ENCODE measurements around the gene KAT2B. TPM values are rescaled to one million over a fixed set of nuclear protein-coding genes. Genes with fewer than 3 reads are reported as not detected.

The KAT2B gene
- total and polyA plus RNA-seq, 12 donors: 11.4 to 104 (median 85.2) TPM

DNA sequence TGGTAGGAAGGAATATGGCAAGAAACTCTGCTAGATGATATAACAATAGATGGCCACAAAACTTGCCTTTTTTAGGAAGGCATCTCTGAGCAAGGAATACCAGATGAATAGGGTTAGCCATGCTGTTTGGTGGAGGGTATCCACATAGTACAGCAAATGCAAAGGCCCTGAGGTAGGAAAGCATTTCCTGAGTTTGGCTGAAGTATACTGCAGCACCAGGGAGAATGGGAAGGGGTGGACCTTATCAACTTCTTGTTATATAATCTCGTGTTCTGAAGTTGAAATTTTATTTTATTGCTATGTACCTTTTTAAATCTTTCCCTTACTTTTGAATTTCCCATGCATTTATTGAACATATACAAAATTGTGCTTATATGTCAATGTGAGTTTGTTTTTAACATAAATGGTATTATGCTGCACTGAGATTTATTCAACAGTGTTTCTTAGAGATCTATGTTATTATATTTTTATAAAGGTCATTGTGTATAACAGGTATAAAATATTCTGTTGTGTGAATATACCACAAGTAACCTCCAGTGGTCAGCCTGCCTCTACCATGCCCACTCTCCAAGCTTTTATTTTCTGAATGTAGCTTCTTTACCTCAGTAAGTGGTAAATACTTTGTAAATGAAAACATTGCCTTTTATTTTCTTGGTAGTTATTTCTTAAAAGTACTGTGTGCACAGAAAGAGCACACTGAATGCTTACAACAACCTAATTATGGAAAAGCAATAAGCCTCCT is 2.8 kb upstream of the KAT2B start:
- peak overlapping the region in 2 of 10 donors; percentile 99 for H3K27ac ChIP-seq
- intact Hi-C loops (cut with DNase I): loop anchor here in 6 of 10 donors (5.0 to 10.0 kb wide), 6 partner anchors 53 to 150 kb away; partner anchors contain the start of genes RAB5A (in 1 of the 6) and SGO1 (in 1 of the 6)
- TF ChIP-seq, protein P1, sequence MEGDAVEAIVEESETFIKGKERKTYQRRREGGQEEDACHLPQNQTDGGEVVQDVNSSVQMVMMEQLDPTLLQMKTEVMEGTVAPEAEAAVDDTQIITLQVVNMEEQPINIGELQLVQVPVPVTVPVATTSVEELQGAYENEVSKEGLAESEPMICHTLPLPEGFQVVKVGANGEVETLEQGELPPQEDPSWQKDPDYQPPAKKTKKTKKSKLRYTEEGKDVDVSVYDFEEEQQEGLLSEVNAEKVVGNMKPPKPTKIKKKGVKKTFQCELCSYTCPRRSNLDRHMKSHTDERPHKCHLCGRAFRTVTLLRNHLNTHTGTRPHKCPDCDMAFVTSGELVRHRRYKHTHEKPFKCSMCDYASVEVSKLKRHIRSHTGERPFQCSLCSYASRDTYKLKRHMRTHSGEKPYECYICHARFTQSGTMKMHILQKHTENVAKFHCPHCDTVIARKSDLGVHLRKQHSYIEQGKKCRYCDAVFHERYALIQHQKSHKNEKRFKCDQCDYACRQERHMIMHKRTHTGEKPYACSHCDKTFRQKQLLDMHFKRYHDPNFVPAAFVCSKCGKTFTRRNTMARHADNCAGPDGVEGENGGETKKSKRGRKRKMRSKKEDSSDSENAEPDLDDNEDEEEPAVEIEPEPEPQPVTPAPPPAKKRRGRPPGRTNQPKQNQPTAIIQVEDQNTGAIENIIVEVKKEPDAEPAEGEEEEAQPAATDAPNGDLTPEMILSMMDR (IDR thresholded peaks at IDR 0.05): peak in 4 of 9 donors; percentile 10 to 36 (median 21)
- no peaks in the 10 kb centered on the region for H3K36me3 ChIP-seq
- no peak for DNase-seq
- H3K4me1 ChIP-seq: peaks cover 3 to 27% (median 20%) of the 10 kb centered on the region in 9 donors
- 76 to 85% methylated on average over 1 of the region's 1 CpG for WGBS, 2 donors
- H3K4me3 ChIP-seq: no peak overlapping the region
- ATAC-seq: no peak
- no peaks in the 10 kb centered on the region for H3K27me3 ChIP-seq
- H3K9me3 ChIP-seq: no peaks in the 10 kb centered on the region

GRCh38 chr3:20038699-20039465 is 1.4 kb upstream of the KAT2B start:
- 17% methylated on average over 16 of the region's 16 CpGs for WGBS, 2 donors
- Histone ChIP-seq H3K36me3 (no peaks in the 10 kb centered on the region), H3K4me3 (peak overlapping the region; percentile 53 to 95 (median 84)), H3K27ac (peak overlapping the region; percentile 87 to 99 (median 98)), H3K4me1 (peaks cover 11 to 42% (median 34%) of the 10 kb centered on the region in 9 donors), H3K27me3 (no peaks in the 10 kb centered on the region), H3K9me3 (no peaks in the 10 kb centered on the region)
- DNase-seq (no peak), ATAC-seq (no peak)
- TF ChIP-seq, protein P1 (IDR thresholded peaks at IDR 0.05): no peak
- intact Hi-C loops (cut with DNase I): loop anchor here in 6 of 10 donors (1.0 to 10.0 kb wide), 8 partner anchors 54 to 152 kb away; partner anchors contain the start of genes RAB5A (in 3 of the 6) and SGO1 (in 1 of the 6)

- Histone ChIP-seq H3K27ac (peak overlapping the region; percentile 87 to 99 (median 98)), H3K27me3 (no peaks in the 10 kb centered on the region), H3K36me3 (no peaks in the 10 kb centered on the region), H3K9me3 (no peaks in the 10 kb centered on the region), H3K4me1 (peaks cover 11 to 47% (median 40%) of the 10 kb centered on the region in 9 donors), H3K4me3 (peak overlapping the region; percentile 53 to 95 (median 84))
- 1 to 2% methylated on average over 4 of the region's 4 CpGs for WGBS, 2 donors
- DNase-seq: no peak
- TF ChIP-seq, protein P1 (IDR thresholded peaks at IDR 0.05): no peak
- intact Hi-C loops (cut with DNase I): loop anchor here in 6 of 10 donors (1.0 to 10.0 kb wide), 8 partner anchors 55 to 152 kb away; partner anchors contain the start of genes RAB5A (in 3 of the 6) and SGO1 (in 1 of the 6)
- no peak for ATAC-seq
These were observed 831 bp upstream of the KAT2B start for GRCh38 chr3:20039466-20039764.

GRCh38 chr3:20040548-20041196 is 426 bp downstream of the KAT2B start:
- no peaks in the 10 kb centered on the region for H3K36me3 ChIP-seq
- TF ChIP-seq, protein P1 (IDR thresholded peaks at IDR 0.05): peak in 3 of 9 donors; percentile 11 to 40 (median 32)
- intact Hi-C loops (cut with DNase I): loop anchor here in 7 of 10 donors (2.0 to 10.0 kb wide), 7 partner anchors 42 to 153 kb away; partner anchors contain the start of genes RAB5A (in 5 of the 7) and SGO1 (in 4 of the 7)
- H3K9me3 ChIP-seq: no peaks in the 10 kb centered on the region
- no peaks in the 10 kb centered on the region for H3K27me3 ChIP-seq
- WGBS, 2 donors: 1% methylated on average over 54 to 64 of the region's 64 CpGs
- H3K4me3 ChIP-seq: peak overlapping the region; percentile 53 to 95 (median 86)
- peaks cover 11 to 57% (median 48%) of the 10 kb centered on the region in 9 donors for H3K4me1 ChIP-seq
- DNase-seq: peak; percentile 79 to 84
- ATAC-seq: peak; percentile 48 to 76 (median 70)
- peak overlapping the region; percentile 87 to 99 (median 98) for H3K27ac ChIP-seq
